K562 (cell line): ENCODE measurements around the gene SCPEP1. TPM values are rescaled to one million over a fixed set of nuclear protein-coding genes. Genes with fewer than 3 reads are reported as not detected.

Experiments
- polyA plus RNA-seq, 8 experiments: library from polyadenylated mRNA; depleted of rRNA in 4 of 8; stranded (reverse) in 5 of 8; unstranded in 3 of 8; fragments of >200 nt; fragmentation: Nextera tagmentation in 2 of 8; fragmentation: Illumina TruSeq in 1 of 8; extraction: Ambion mirVana in 2 of 8; extraction: Trizol in 1 of 8; gene quantifications; 2 replicates each; pipeline versions ENCODE4 v1.2.1 to v1.2.3, GENCODE V29; 2011 to 2014; ENCODE audit warnings: inconsistent platforms in 1 of 8, missing spikeins in 1 of 8
- total RNA-seq, 7 experiments: library from RNA; depleted of rRNA in 6 of 7; stranded (reverse); fragments of >200 nt in 6 of 7; fragmentation: Illumina TruSeq in 2 of 7; extraction: Trizol in 2 of 7; gene quantifications; 2 replicates each; pipeline versions ENCODE4 v1.2.1 to v1.2.3, GENCODE V29; 2011 to 2021; ENCODE audit warnings: low replicate concordance in 1 of 7

The SCPEP1 gene
- total and polyA plus RNA-seq, 9 of the 15 experiments (the other 6 are each of a cell fraction or from before 2014, with no cell fraction given), result 5.1 to 14.8 (median 7.2) TPM

Other genes with a start within 250 kb of the SCPEP1 start
- gene C17orf67, start 144.2 kb upstream of the SCPEP1 start, total RNA-seq (2014; rRNA removed), result 0.59 and 1.1 TPM in 2 replicates
- 0.62 and 0.64 TPM in 2 replicates for gene C17orf67, start 144.2 kb upstream of the SCPEP1 start, total RNA-seq (2014; rRNA removed; fragmentation: Illumina TruSeq; extraction: Trizol)
- 0.75 and 0.98 TPM in 2 replicates for gene C17orf67, start 144.2 kb upstream of the SCPEP1 start, total RNA-seq (2015; rRNA removed; fragmentation: Illumina TruSeq; extraction: Trizol)
- 1.6 and 1.7 TPM in 2 replicates for gene C17orf67, start 144.2 kb upstream of the SCPEP1 start, total RNA-seq (2021)
- gene C17orf67, start 144.2 kb upstream of the SCPEP1 start, polyA plus RNA-seq (2011; rRNA removed), result 0.22 and 0.38 TPM in 2 replicates
- 0.24 and 0.27 TPM in 2 replicates for gene C17orf67, start 144.2 kb upstream of the SCPEP1 start, polyA plus RNA-seq (2014; fragmentation: Illumina TruSeq; extraction: Trizol)
- under 1 TPM; 0.07 to 0.08 TPM for gene C17orf67, start 144.2 kb upstream of the SCPEP1 start, polyA plus RNA-seq (2014; fragmentation: Nextera tagmentation; extraction: Ambion mirVana)
- gene C17orf67, start 144.2 kb upstream of the SCPEP1 start, polyA plus RNA-seq (2014; rRNA removed), result 0.42 and 0.74 TPM in 2 replicates
- gene DGKE, start 144.0 kb upstream of the SCPEP1 start, total RNA-seq (2014; rRNA removed), result 4.2 and 5.9 TPM in 2 replicates
- 7.5 and 9.1 TPM in 2 replicates for gene DGKE, start 144.0 kb upstream of the SCPEP1 start, total RNA-seq (2014; rRNA removed; fragmentation: Illumina TruSeq; extraction: Trizol)
- gene DGKE, start 144.0 kb upstream of the SCPEP1 start, total RNA-seq (2015; rRNA removed; fragmentation: Illumina TruSeq; extraction: Trizol), result 7.5 and 7.8 TPM in 2 replicates
- 9.5 and 9.9 TPM in 2 replicates for gene DGKE, start 144.0 kb upstream of the SCPEP1 start, total RNA-seq (2021)
- 5.4 and 7.2 TPM in 2 replicates for gene DGKE, start 144.0 kb upstream of the SCPEP1 start, polyA plus RNA-seq (2011; rRNA removed)
- 5.3 and 8.4 TPM in 2 replicates for gene DGKE, start 144.0 kb upstream of the SCPEP1 start, polyA plus RNA-seq (2014; fragmentation: Illumina TruSeq; extraction: Trizol)
- gene DGKE, start 144.0 kb upstream of the SCPEP1 start, polyA plus RNA-seq (2014; fragmentation: Nextera tagmentation; extraction: Ambion mirVana), result 1 to 10 TPM; 1.3 to 2.0 TPM
- gene DGKE, start 144.0 kb upstream of the SCPEP1 start, polyA plus RNA-seq (2014; rRNA removed), result 4.3 and 5.1 TPM in 2 replicates
- gene TRIM25, start 64.1 kb upstream of the SCPEP1 start, total RNA-seq (2014; rRNA removed), result 24.2 and 26.5 TPM in 2 replicates
- gene TRIM25, start 64.1 kb upstream of the SCPEP1 start, total RNA-seq (2014; rRNA removed; fragmentation: Illumina TruSeq; extraction: Trizol), result 28.9 and 33.9 TPM in 2 replicates
- gene TRIM25, start 64.1 kb upstream of the SCPEP1 start, total RNA-seq (2015; rRNA removed; fragmentation: Illumina TruSeq; extraction: Trizol), result 26.9 and 28.6 TPM in 2 replicates
- gene TRIM25, start 64.1 kb upstream of the SCPEP1 start, total RNA-seq (2021), result 46.6 and 49.5 TPM in 2 replicates
- gene TRIM25, start 64.1 kb upstream of the SCPEP1 start, polyA plus RNA-seq (2011; rRNA removed), result 18.7 and 28.4 TPM in 2 replicates
- 44.1 and 46.4 TPM in 2 replicates for gene TRIM25, start 64.1 kb upstream of the SCPEP1 start, polyA plus RNA-seq (2014; fragmentation: Illumina TruSeq; extraction: Trizol)
- gene TRIM25, start 64.1 kb upstream of the SCPEP1 start, polyA plus RNA-seq (2014; fragmentation: Nextera tagmentation; extraction: Ambion mirVana), result 1 to 10 TPM; 5.9 to 8.5 TPM
- 21.9 and 24.5 TPM in 2 replicates for gene TRIM25, start 64.1 kb upstream of the SCPEP1 start, polyA plus RNA-seq (2014; rRNA removed)
- gene COIL, start 17.1 kb upstream of the SCPEP1 start, total RNA-seq (2014; rRNA removed), result 25.2 and 25.7 TPM in 2 replicates
- 37.5 and 42.3 TPM in 2 replicates for gene COIL, start 17.1 kb upstream of the SCPEP1 start, total RNA-seq (2014; rRNA removed; fragmentation: Illumina TruSeq; extraction: Trizol)
- gene COIL, start 17.1 kb upstream of the SCPEP1 start, total RNA-seq (2015; rRNA removed; fragmentation: Illumina TruSeq; extraction: Trizol), result 37.7 and 40.9 TPM in 2 replicates
- 28.7 and 29.4 TPM in 2 replicates for gene COIL, start 17.1 kb upstream of the SCPEP1 start, total RNA-seq (2021)
- 18.3 and 25.9 TPM in 2 replicates for gene COIL, start 17.1 kb upstream of the SCPEP1 start, polyA plus RNA-seq (2011; rRNA removed)
- 33.2 and 41.3 TPM in 2 replicates for gene COIL, start 17.1 kb upstream of the SCPEP1 start, polyA plus RNA-seq (2014; fragmentation: Illumina TruSeq; extraction: Trizol)
- 10 to 100 TPM; 23.9 to 30.8 TPM for gene COIL, start 17.1 kb upstream of the SCPEP1 start, polyA plus RNA-seq (2014; fragmentation: Nextera tagmentation; extraction: Ambion mirVana)
- 26.0 and 29.0 TPM in 2 replicates for gene COIL, start 17.1 kb upstream of the SCPEP1 start, polyA plus RNA-seq (2014; rRNA removed)
- 50.4 and 57.2 TPM in 2 replicates for gene AKAP1, start 107.1 kb downstream of the SCPEP1 start, total RNA-seq (2014; rRNA removed)
- 24.5 and 29.4 TPM in 2 replicates for gene AKAP1, start 107.1 kb downstream of the SCPEP1 start, total RNA-seq (2014; rRNA removed; fragmentation: Illumina TruSeq; extraction: Trizol)
- gene AKAP1, start 107.1 kb downstream of the SCPEP1 start, total RNA-seq (2015; rRNA removed; fragmentation: Illumina TruSeq; extraction: Trizol), result 36.4 and 41.2 TPM in 2 replicates
- gene AKAP1, start 107.1 kb downstream of the SCPEP1 start, total RNA-seq (2021), result 40.7 and 44.9 TPM in 2 replicates
- gene AKAP1, start 107.1 kb downstream of the SCPEP1 start, polyA plus RNA-seq (2011; rRNA removed), result 46.8 and 48.4 TPM in 2 replicates
- gene AKAP1, start 107.1 kb downstream of the SCPEP1 start, polyA plus RNA-seq (2014; fragmentation: Illumina TruSeq; extraction: Trizol), result 58.3 and 63.8 TPM in 2 replicates
- gene AKAP1, start 107.1 kb downstream of the SCPEP1 start, polyA plus RNA-seq (2014; fragmentation: Nextera tagmentation; extraction: Ambion mirVana), result 10 to 100 TPM; 12.9 to 13.2 TPM
- gene AKAP1, start 107.1 kb downstream of the SCPEP1 start, polyA plus RNA-seq (2014; rRNA removed), result 34.9 and 40.7 TPM in 2 replicates